Germinal center (tissue), 1 donor: ENCODE measurements around the gene SIGMAR1.
"Not testable (repeated sequence)": the region's sequence is repeated elsewhere in the genome, so short reads cannot be mapped to it uniquely, and the experiment has no call there.

Experiments used
- DNase-seq: peaks from one replicate; pipeline ENCODE4 v3.0.0; 2012; ENCODE audit warnings: mixed read lengths, low spot score

Gene SIGMAR1

GRCh38 chr9:34654323-34655051 lies 16.9 kb upstream of the SIGMAR1 start:
- DNase-seq: no peak

GRCh38 chr9:34653151-34654072 lies 15.8 kb upstream of the SIGMAR1 start:
- DNase-seq: no peak

GRCh38 chr9:34652602-34653000 lies 15.0 kb upstream of the SIGMAR1 start:
- DNase-seq: no peak

- peak; percentile 17 for DNase-seq
These were observed 14.5 kb upstream of the SIGMAR1 start, which contains the start of gene IL11RA for GRCh38 chr9:34651876-34652601. Gene IL11RA (plus strand): TSS chr9:34652185. CDS start chr9:34655218, 3,033 bp downstream.

GRCh38 chr9:34651321-34651720 lies 13.7 kb upstream of the SIGMAR1 start:
- DNase-seq: no peak

- no peak for DNase-seq
These were observed 13.2 kb upstream of the SIGMAR1 start for GRCh38 chr9:34650816-34651215.

GRCh38 chr9:34648673-34649072 lies 11.1 kb upstream of the SIGMAR1 start:
- DNase-seq: no peak

- no peak for DNase-seq
These were observed 10.1 kb upstream of the SIGMAR1 start for GRCh38 chr9:34647651-34648050.

GRCh38 chr9:34647084-34647403 lies 9.5 kb upstream of the SIGMAR1 start:
- no peak for DNase-seq

GRCh38 chr9:34646211-34647083 lies 8.9 kb upstream of the SIGMAR1 start, which contains the start of gene GALT:
Gene GALT (plus strand): TSS chr9:34646675. CDS start chr9:34646705, 30 bp downstream.
- peak; percentile 98 for DNase-seq

GRCh38 chr9:34644766-34645314 lies 7.3 kb upstream of the SIGMAR1 start:
- DNase-seq: no peak

- no peak for DNase-seq
These were observed 5.1 kb upstream of the SIGMAR1 start for GRCh38 chr9:34642679-34643078.

GRCh38 chr9:34639322-34639721 lies 1.7 kb upstream of the SIGMAR1 start:
- DNase-seq: not testable (repeated sequence)

GRCh38 chr9:34638138-34638445 lies 505 bp upstream of the SIGMAR1 start:
- DNase-seq: no peak

- DNase-seq: no peak
These were observed 714 bp downstream of the SIGMAR1 start for GRCh38 chr9:34636791-34637355.

GRCh38 chr9:34635556-34635955 lies 2.0 kb downstream of the SIGMAR1 start:
- DNase-seq: no peak

GRCh38 chr9:34634551-34635248 lies 2.9 kb downstream of the SIGMAR1 start:
- no peak for DNase-seq

GRCh38 chr9:34633851-34634550 lies 3.6 kb downstream of the SIGMAR1 start:
- DNase-seq: peak; percentile 76

GRCh38 chr9:34633166-34633565 lies 4.4 kb downstream of the SIGMAR1 start:
- DNase-seq: no peak
